Measurements from ENCODE around the gene PLIN1. TPM values are rescaled to one million over a fixed set of nuclear protein-coding genes. Genes with fewer than 3 reads are reported as not detected.

Gene PLIN1
- 3.5 and 6.3 TPM in 2 replicates for total RNA-seq
- polyA plus RNA-seq: 2.6 and 6.8 TPM in 2 replicates

GRCh38 chr15:89679212-89679611 lies at the start of gene PLIN1:
Gene PLIN1 (minus strand): TSS chr15:89679367. CDS start chr15:89677489, 1,878 bp downstream.
- no peak within 1 kb of the TSS for H2AFZ ChIP-seq
- H3K27ac ChIP-seq: peak within 1 kb of the TSS; percentile 51
- H3K4me2 ChIP-seq: no peak within 1 kb of the TSS
- DNase-seq (ENCODE audit: low spot score): no peak
- no peak within 1 kb of the TSS for H3K4me3 ChIP-seq
- no peaks in the 10 kb centered on the region for H3K9me3 ChIP-seq (ENCODE audit: low read depth)
- H3K9me2 ChIP-seq (replicated peaks; ENCODE audit: insufficient read depth): no peaks in the 10 kb centered on the region
- no peak for TF ChIP-seq CTCF (IDR thresholded peaks at IDR 0.05; ENCODE audit: poor library complexity)
- no peak for TF ChIP-seq EZH2 (IDR thresholded peaks at IDR 0.05; ENCODE audit: borderline replicate concordance)
- no peak for TF ChIP-seq EZH2phosphoT487 (IDR thresholded peaks at IDR 0.05; ENCODE audit: low read depth, severe bottlenecking, unreplicated experiment)
- whole genome bisulfite sequencing (ENCODE audit: low lambda C conversion rate, missing lambda C conversion rate): 90% methylated on average over 2 of the region's 2 CpGs
- H3K36me3 ChIP-seq (replicated peaks; ENCODE audit: insufficient read depth, low read depth): no peaks in the 10 kb centered on the region
- H4K20me1 ChIP-seq (ENCODE audit: insufficient read depth, poor library complexity, severe bottlenecking): no peaks in the 10 kb centered on the region
- H3K4me1 ChIP-seq (ENCODE audit: insufficient read depth): no peaks in the 10 kb centered on the region
- no peaks in the 10 kb centered on the region for H3K79me2 ChIP-seq
- H3K27me3 ChIP-seq: no peaks in the 10 kb centered on the region

- Histone ChIP-seq H3K27ac (peak overlapping the region; percentile 80), H4K20me1 (ENCODE audit: insufficient read depth, poor library complexity, severe bottlenecking) (no peaks in the 10 kb centered on the region), H3K9me2 (replicated peaks; ENCODE audit: insufficient read depth) (no peaks in the 10 kb centered on the region), H3K9me3 (ENCODE audit: low read depth) (no peaks in the 10 kb centered on the region), H3K4me1 (ENCODE audit: insufficient read depth) (peaks cover 3% of the 10 kb centered on the region), H3K79me2 (no peaks in the 10 kb centered on the region), H2AFZ (no peak overlapping the region), H3K4me2 (no peak overlapping the region), H3K27me3 (peaks cover 4% of the 10 kb centered on the region), H3K4me3 (no peak overlapping the region), H3K36me3 (replicated peaks; ENCODE audit: insufficient read depth, low read depth) (peaks cover 3% of the 10 kb centered on the region)
- DNase-seq (ENCODE audit: low spot score): peak; percentile 48
- WGBS (ENCODE audit: low lambda C conversion rate, missing lambda C conversion rate): 36% methylated on average over 2 of the region's 2 CpGs
- no peak for TF ChIP-seq EZH2phosphoT487 (IDR thresholded peaks at IDR 0.05; ENCODE audit: low read depth, severe bottlenecking, unreplicated experiment)
- no peak for TF ChIP-seq CTCF (IDR thresholded peaks at IDR 0.05; ENCODE audit: poor library complexity)
- TF ChIP-seq EZH2 (IDR thresholded peaks at IDR 0.05; ENCODE audit: borderline replicate concordance): no peak
Observed at GRCh38 chr15:89728254-89728653, 49.1 kb upstream of the PLIN1 start.

- H3K9me2 ChIP-seq (replicated peaks; ENCODE audit: insufficient read depth): no peaks in the 10 kb centered on the region
- H2AFZ ChIP-seq: no peak overlapping the region
- H3K4me3 ChIP-seq: no peak overlapping the region
- H3K79me2 ChIP-seq: no peaks in the 10 kb centered on the region
- no peak for TF ChIP-seq EZH2 (IDR thresholded peaks at IDR 0.05; ENCODE audit: borderline replicate concordance)
- TF ChIP-seq EZH2phosphoT487 (IDR thresholded peaks at IDR 0.05; ENCODE audit: low read depth, severe bottlenecking, unreplicated experiment): no peak
- no peak for TF ChIP-seq CTCF (IDR thresholded peaks at IDR 0.05; ENCODE audit: poor library complexity)
- H3K9me3 ChIP-seq (ENCODE audit: low read depth): no peaks in the 10 kb centered on the region
- no peak for DNase-seq (ENCODE audit: low spot score)
- H3K27me3 ChIP-seq: no peaks in the 10 kb centered on the region
- H4K20me1 ChIP-seq (ENCODE audit: insufficient read depth, poor library complexity, severe bottlenecking): no peaks in the 10 kb centered on the region
- H3K4me1 ChIP-seq (ENCODE audit: insufficient read depth): peaks cover 3% of the 10 kb centered on the region
- peaks cover 3% of the 10 kb centered on the region for H3K36me3 ChIP-seq (replicated peaks; ENCODE audit: insufficient read depth, low read depth)
- no peak overlapping the region for H3K4me2 ChIP-seq
- WGBS (ENCODE audit: low lambda C conversion rate, missing lambda C conversion rate): 94% methylated on average over 1 of the region's 1 CpG
- H3K27ac ChIP-seq: no peak overlapping the region
Observed at GRCh38 chr15:89725064-89725463, 45.9 kb upstream of the PLIN1 start.

- no peak overlapping the region for H3K27ac ChIP-seq
- H3K9me2 ChIP-seq (replicated peaks; ENCODE audit: insufficient read depth): no peaks in the 10 kb centered on the region
- H3K79me2 ChIP-seq: no peaks in the 10 kb centered on the region
- H3K27me3 ChIP-seq: no peaks in the 10 kb centered on the region
- no peak overlapping the region for H3K4me3 ChIP-seq
- H3K4me2 ChIP-seq: no peak overlapping the region
- H3K4me1 ChIP-seq (ENCODE audit: insufficient read depth): peaks cover 3% of the 10 kb centered on the region
- H2AFZ ChIP-seq: no peak overlapping the region
- TF ChIP-seq EZH2phosphoT487 (IDR thresholded peaks at IDR 0.05; ENCODE audit: low read depth, severe bottlenecking, unreplicated experiment): no peak
- TF ChIP-seq CTCF (IDR thresholded peaks at IDR 0.05; ENCODE audit: poor library complexity): no peak
- no peak for TF ChIP-seq EZH2 (IDR thresholded peaks at IDR 0.05; ENCODE audit: borderline replicate concordance)
- no peak for DNase-seq (ENCODE audit: low spot score)
- no peaks in the 10 kb centered on the region for H4K20me1 ChIP-seq (ENCODE audit: insufficient read depth, poor library complexity, severe bottlenecking)
- WGBS (ENCODE audit: low lambda C conversion rate, missing lambda C conversion rate): 94% methylated on average over 1 of the region's 1 CpG
- H3K9me3 ChIP-seq (ENCODE audit: low read depth): no peaks in the 10 kb centered on the region
- H3K36me3 ChIP-seq (replicated peaks; ENCODE audit: insufficient read depth, low read depth): peaks cover 3% of the 10 kb centered on the region
Observed at GRCh38 chr15:89724621-89725020, 45.5 kb upstream of the PLIN1 start.
